ENCODE results near the gene RSPH3.

DNA sequence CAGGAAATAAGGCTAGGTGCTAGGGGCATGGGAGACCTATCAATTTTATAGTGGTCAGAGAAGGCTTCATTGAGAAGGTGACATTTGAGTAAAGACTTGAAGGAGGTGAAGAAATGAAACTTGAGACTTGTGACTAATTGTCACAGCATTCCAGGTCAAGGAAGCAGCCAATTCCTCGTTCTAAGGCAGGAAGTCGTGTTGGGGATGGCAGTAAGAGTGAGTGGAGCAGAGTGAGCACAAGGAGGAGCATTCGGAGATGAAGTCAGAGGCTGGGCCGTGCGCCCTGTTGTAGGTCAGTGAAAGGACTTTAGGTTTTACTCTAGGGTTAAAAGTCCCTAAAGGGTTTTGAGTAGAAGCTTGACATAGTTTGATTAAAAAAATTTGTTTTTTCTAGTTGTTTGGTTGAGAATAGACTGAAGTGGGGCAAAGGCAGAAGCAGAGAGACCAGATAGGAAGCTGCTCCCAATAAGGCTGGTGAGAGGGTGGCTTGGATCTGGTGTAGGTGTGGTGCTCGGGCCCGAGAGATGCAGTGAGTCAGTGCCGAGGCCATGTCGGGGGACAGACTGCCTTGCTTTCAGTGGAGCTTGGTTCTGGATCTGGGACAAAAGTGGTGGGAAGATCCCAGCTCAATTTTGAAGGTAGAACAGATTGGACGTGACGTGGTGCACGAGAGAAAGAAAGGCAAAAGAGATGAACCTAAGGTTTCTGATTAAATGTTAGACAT is 2.6 kb upstream of the RSPH3 start:
- TF ChIP-seq, protein P1, sequence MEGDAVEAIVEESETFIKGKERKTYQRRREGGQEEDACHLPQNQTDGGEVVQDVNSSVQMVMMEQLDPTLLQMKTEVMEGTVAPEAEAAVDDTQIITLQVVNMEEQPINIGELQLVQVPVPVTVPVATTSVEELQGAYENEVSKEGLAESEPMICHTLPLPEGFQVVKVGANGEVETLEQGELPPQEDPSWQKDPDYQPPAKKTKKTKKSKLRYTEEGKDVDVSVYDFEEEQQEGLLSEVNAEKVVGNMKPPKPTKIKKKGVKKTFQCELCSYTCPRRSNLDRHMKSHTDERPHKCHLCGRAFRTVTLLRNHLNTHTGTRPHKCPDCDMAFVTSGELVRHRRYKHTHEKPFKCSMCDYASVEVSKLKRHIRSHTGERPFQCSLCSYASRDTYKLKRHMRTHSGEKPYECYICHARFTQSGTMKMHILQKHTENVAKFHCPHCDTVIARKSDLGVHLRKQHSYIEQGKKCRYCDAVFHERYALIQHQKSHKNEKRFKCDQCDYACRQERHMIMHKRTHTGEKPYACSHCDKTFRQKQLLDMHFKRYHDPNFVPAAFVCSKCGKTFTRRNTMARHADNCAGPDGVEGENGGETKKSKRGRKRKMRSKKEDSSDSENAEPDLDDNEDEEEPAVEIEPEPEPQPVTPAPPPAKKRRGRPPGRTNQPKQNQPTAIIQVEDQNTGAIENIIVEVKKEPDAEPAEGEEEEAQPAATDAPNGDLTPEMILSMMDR (IDR thresholded peaks at IDR 0.05; ENCODE audit: low read depth, low read length, poor library complexity, severe bottlenecking) = no peak
- TF ChIP-seq EZH2phosphoT487 (IDR thresholded peaks at IDR 0.05; ENCODE audit: borderline replicate concordance, low read length) = no peak
